HG03442 (cell line): ENCODE measurements around the gene CNGB1.
"Not testable (repeated sequence)": the region's sequence is repeated elsewhere in the genome, so short reads cannot be mapped to it uniquely, and the experiment has no call there.

ENCODE experiments used
- ATAC-seq: cut with Tn5 transposase; IDR thresholded peaks from one replicate; pipeline ENCODE4 v1.9.1; 2021; ENCODE audit warnings: mild to moderate bottlenecking, moderate library complexity; ENCODE audit not compliant: unreplicated experiment

Gene CNGB1

DNA sequence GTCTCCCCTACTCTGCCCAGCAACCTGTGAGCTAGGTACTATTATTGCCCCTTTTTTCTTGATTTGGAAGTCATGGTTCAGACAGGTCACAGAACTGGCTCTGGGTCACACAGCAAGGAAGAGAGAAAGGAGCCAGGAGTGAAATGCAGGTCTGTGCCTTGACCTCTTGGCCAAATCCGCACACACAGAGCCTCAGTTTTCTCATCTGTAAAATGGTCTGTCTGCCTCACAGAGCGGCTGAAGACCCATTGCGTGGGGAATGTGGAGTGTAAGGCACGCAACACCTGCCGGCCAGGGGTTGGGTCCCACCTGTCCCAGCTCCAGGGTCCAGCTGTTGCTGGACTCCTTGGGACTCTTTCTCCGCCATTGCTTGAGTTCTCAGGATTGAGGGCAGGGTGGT lies 32.4 kb downstream of the CNGB1 start:
- ATAC-seq, result no peak

- ATAC-seq, result no peak
These were observed 33.1 kb downstream of the CNGB1 start for GRCh38 chr16:57937861-57938260.

- ATAC-seq, result no peak
These were observed 35.0 kb downstream of the CNGB1 start for GRCh38 chr16:57935904-57936303.

GRCh38 chr16:57930533-57930932 lies 40.4 kb downstream of the CNGB1 start:
- ATAC-seq, result no peak

GRCh38 chr16:57929250-57929649 lies 41.7 kb downstream of the CNGB1 start:
- ATAC-seq, result no peak

DNA sequence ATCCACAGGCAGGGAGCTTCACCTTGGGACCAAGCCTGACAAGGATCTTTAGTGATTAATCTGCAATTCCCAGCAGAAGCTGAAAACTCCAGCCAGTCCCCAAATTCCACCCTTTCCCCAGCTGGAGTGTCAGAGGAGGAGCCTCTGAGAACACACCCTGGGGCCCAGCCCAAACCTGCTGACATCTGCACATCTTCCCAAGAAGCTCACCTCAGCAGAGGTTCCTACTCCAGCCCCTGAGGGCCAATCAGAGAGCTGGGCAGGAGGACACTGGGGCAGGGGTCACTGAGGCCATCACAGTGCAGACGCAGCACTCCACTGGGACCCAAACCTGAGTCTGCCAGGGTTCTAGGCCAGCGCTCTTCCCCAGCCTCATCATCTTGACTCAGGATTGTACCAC lies 44.9 kb downstream of the CNGB1 start:
- ATAC-seq, result no peak

DNA sequence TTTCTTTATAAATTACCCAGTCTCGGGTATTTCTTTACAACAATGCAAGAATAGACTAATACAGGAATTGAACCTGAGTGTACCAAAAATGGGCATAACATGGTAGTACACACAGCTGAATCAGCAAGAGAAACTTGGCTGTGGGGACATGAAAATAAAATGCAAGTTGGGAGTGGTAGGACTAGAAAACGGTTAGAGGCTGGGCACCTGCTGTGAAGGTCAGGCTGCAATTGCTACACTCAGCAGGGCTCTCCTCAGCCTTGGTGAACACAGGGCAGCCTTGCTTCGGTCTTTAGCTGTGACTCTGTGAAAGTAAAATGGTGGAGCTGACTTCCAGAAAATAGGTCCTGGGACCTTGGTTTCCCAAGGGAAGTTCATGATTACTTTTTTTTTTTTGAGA lies 45.6 kb downstream of the CNGB1 start:
- ATAC-seq, result no peak

GRCh38 chr16:57924514-57924913 lies 46.4 kb downstream of the CNGB1 start:
- ATAC-seq, result no peak

GRCh38 chr16:57923841-57924240 lies 47.1 kb downstream of the CNGB1 start:
- no peak for ATAC-seq

DNA sequence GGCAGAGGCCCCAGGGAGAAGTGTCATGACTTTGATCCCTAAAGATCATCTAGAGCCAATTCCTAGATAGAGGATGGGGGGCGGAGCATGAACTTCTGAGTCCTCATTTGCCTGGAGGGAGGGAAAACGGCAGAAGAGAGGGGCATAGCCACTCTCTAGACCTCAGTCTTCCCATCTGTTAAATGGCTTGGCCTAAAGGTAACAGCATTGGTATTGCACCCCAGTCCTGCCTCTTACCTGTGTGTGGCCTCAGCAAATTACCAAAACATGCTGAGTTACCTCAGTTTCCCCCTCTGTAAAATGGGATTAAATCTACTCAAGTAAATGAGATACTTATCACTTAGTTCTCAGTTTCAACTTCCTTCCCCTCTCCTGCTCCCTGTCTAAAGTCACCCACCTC lies 47.5 kb downstream of the CNGB1 start:
- ATAC-seq, result no peak

DNA sequence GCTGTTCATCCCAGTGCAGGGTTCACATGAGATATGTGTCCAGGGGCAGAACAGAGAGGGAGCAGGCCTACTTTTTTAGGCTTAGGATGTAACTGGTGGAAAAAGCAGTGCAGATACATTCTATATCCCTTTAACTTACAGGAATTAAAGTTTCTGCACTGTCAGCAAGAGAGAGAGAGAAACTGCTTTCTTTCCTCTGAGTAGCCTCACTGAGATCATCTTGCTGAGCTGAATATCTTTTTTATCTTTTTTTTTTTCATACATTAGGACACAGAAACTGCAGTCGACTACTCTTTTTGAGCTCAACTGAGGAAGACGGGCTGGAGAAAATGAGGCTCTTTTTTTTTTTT lies 50.1 kb downstream of the CNGB1 start:
- ATAC-seq, result no peak

DNA sequence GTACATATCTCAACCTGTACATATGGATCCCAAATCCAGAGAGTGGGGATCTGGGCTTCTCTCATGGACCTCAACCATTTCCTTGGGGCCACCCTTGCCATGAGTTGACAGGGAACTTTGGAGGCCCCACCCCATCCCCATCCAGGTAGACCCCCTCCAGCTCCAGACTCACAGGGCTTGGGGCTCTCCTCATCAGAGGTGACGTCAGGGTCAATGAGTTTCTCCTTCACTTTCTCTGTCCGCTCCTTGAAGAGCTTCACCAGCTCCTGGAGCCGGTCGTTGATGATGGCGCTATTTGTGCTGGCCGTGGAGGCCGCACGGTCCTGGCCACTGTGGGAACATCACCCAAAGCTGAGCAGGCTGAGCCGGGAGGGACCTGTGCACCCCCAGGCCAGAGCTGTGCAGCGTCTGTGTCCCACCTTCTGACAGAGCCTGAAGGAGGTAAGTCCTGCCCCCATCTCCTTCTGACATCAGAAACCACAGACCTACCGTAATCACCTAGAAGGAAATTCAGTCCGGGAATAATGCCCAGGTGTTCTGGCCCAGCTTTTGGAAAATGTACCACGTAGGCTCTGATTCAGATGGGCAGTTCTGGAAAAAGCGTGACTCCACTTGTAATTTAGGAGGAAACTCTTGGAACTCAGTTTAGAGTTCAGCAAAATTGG lies 50.6 kb downstream of the CNGB1 start:
- ATAC-seq, result no peak

DNA sequence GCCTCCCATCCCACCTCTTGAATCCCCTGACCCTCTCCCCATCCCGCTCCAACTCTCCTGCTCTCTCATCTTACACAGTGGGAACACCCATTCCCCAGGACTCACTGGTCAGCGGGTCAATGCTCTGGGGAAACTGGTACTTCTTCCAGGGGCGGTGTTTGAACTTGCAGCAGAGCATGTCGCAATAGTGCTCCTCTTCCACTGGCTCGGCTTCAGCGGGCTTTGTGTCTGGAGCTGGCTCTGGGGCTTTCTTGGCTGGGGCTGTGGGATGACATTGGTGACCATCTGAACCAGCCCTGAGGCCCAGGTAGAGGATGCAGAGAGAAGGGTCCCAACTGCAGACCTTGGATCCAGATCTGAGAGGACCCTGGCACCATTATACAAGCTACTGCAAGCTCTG lies 51.9 kb downstream of the CNGB1 start:
- ATAC-seq, result no peak

DNA sequence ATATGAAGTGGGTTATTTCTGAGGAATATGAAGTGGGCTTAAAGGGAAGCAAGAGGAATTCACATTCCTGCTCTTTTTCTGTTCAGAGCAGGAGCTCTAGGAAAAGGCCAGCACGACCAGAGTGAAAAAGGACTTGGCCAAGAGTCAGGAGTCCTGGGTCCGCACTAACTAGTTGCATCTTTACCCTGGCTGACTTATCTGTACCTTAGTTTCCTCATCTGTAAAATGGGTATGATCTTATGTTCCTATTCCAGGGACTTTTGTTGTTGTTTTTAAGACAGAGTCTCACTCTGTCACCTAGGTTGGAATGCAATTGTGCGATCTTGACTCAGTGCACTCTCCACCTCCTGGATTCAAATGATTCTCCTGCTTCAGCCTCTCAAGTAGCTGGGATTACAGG lies 52.5 kb downstream of the CNGB1 start:
- ATAC-seq, result no peak

DNA sequence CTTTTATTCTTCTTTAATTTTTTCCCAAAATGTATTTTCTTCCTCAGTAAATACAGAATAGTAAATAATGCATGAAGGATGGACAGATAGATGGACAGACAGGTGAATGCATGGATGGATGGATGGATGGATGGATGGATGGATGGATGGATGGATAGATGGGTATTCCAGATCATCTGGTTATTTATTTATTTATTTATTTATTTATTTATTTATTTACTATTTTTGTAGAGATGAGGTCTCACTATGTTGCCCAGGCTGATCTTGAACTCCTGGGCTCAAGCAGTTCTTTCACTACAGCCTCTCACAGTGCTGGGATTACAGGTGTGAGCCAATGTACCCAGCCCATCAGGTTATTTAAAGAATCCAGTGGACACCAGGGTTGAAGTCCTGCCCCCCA lies 53.0 kb downstream of the CNGB1 start:
- ATAC-seq, result not testable (repeated sequence)

- not testable (repeated sequence) for ATAC-seq
These were observed 53.4 kb downstream of the CNGB1 start for GRCh38 chr16:57917489-57917888.

GRCh38 chr16:57916735-57917438 lies 54.0 kb downstream of the CNGB1 start:
- ATAC-seq, result no peak

GRCh38 chr16:57915811-57916488 lies 55.0 kb downstream of the CNGB1 start:
- ATAC-seq, result no peak

GRCh38 chr16:57915267-57915666 lies 55.7 kb downstream of the CNGB1 start:
- ATAC-seq, result no peak

GRCh38 chr16:57914244-57915173 lies 56.4 kb downstream of the CNGB1 start:
- ATAC-seq, result no peak
